WTC11 (cell line): ENCODE results near the gene DTNA. TPM values are rescaled to one million over a fixed set of nuclear protein-coding genes. Genes with fewer than 3 reads are reported as not detected.

Source experiments
- ATAC-seq: fragments of 200-7000 bp; cut with Tn5 transposase; 2 replicates; pipeline ENCODE4 v1.10.0; 2021; ENCODE audit warnings: mild to moderate bottlenecking, moderate library complexity
- CTCF ChIA-PET: fragments of 300-600 bp; sonication (Branson Sonifier 250); formaldehyde crosslinking; loops from one replicate; lab custom pipeline; 2021; ENCODE audit warnings: antibody characterized with exemption; lab: Charles Lee
- POLR2A ChIA-PET: fragments of 350-600 bp; sonication (Branson Sonifier 250); formaldehyde crosslinking; loops from one replicate; lab custom pipeline; 2021; ENCODE audit warnings: antibody characterized with exemption; lab: Charles Lee
- DNase-seq: peaks from one replicate; pipeline ENCODE4 v3.0.0; 2021; ENCODE audit warnings: low spot score
- H3K27ac Mint-ChIP-seq: 2 replicates; pipeline ENCODE4 v1.8.0; 2021; ENCODE audit warnings: mixed read lengths
- H3K27me3 Mint-ChIP-seq: 2 replicates; pipeline ENCODE4 v1.8.0; 2021; ENCODE audit warnings: low read depth, mild to moderate bottlenecking, moderate library complexity, mixed read lengths
- H3K36me3 Mint-ChIP-seq: 2 replicates; pipeline ENCODE4 v1.8.0; 2021; ENCODE audit warnings: mixed read lengths
- H3K4me1 Mint-ChIP-seq: 2 replicates; pipeline ENCODE4 v1.8.0; 2022; ENCODE audit warnings: mixed read lengths
- H3K4me3 Mint-ChIP-seq: 2 replicates; pipeline ENCODE4 v1.8.0; 2021; ENCODE audit warnings: mild to moderate bottlenecking, moderate library complexity, mixed read lengths
- H3K9me3 Mint-ChIP-seq: 2 replicates; pipeline ENCODE4 v1.8.0; 2021; ENCODE audit warnings: mixed read lengths
- CTCF ChIP-seq: fragments of 200-600 bp; IDR thresholded peaks from 2 replicates; pipeline ENCODE4 v1.8.0; 2022; ENCODE audit warnings: antibody characterized with exemption
- E2F4 ChIP-seq: sonication (generic); formaldehyde crosslinking; IDR thresholded peaks from 2 replicates; pipeline ENCODE4 v1.8.1; 2022; ENCODE audit warnings: low read depth, mild to moderate bottlenecking, moderate library complexity, missing genetic modification reagents, borderline replicate concordance
- ELF4 ChIP-seq: sonication (generic); formaldehyde crosslinking; IDR thresholded peaks from 2 replicates; pipeline ENCODE4 v1.8.1; 2022; ENCODE audit warnings: low read depth, mild to moderate bottlenecking, moderate library complexity, missing genetic modification reagents
- ESRRA ChIP-seq: sonication (generic); formaldehyde crosslinking; IDR thresholded peaks from 2 replicates; pipeline ENCODE4 v1.8.1; 2022; ENCODE audit warnings: mild to moderate bottlenecking, missing genetic modification reagents, borderline replicate concordance
- ETV6 ChIP-seq: sonication (generic); formaldehyde crosslinking; IDR thresholded peaks from 2 replicates; pipeline ENCODE4 v1.8.1; 2022; ENCODE audit warnings: mild to moderate bottlenecking, missing genetic modification reagents
- FOXP4 ChIP-seq: sonication (generic); formaldehyde crosslinking; IDR thresholded peaks from 2 replicates; pipeline ENCODE4 v1.8.0; 2022; ENCODE audit warnings: mild to moderate bottlenecking, missing genetic modification reagents
- GRHL2 ChIP-seq: fragments of 250-450 bp; sonication (Bioruptor Pico); IDR thresholded peaks from 2 replicates; pipeline ENCODE4 v1.8.0; 2022; ENCODE audit warnings: mild to moderate bottlenecking, moderate library complexity; ENCODE audit not compliant: insufficient replicate concordance, severe bottlenecking
- GTF2I ChIP-seq: fragments of 250-450 bp; sonication (Bioruptor Pico); conservative IDR thresholded peaks from 2 replicates; pipeline ENCODE4 v1.4.0; 2021; ENCODE audit warnings: mild to moderate bottlenecking
- MAX ChIP-seq: sonication (generic); formaldehyde crosslinking; IDR thresholded peaks from 2 replicates; pipeline ENCODE4 v1.8.0; 2022; ENCODE audit warnings: mild to moderate bottlenecking, missing genetic modification reagents
- MLX ChIP-seq: sonication (generic); formaldehyde crosslinking; IDR thresholded peaks from 2 replicates; pipeline ENCODE4 v1.8.1; 2023; ENCODE audit warnings: mild to moderate bottlenecking, missing genetic modification reagents, moderate library complexity
- NFE2L1 ChIP-seq: sonication (generic); formaldehyde crosslinking; IDR thresholded peaks from 2 replicates; pipeline ENCODE4 v1.8.1; 2023; ENCODE audit warnings: missing genetic modification reagents
- SMAD4 ChIP-seq: sonication (generic); formaldehyde crosslinking; IDR thresholded peaks from 2 replicates; pipeline ENCODE4 v1.8.0; 2022; ENCODE audit warnings: mild to moderate bottlenecking, missing genetic modification reagents
- SP1 ChIP-seq: sonication (generic); formaldehyde crosslinking; conservative IDR thresholded peaks from 2 replicates; pipeline ENCODE4 v1.8.1; 2022; ENCODE audit warnings: missing genetic modification reagents
- USF1 ChIP-seq: sonication (generic); formaldehyde crosslinking; IDR thresholded peaks from 2 replicates; pipeline ENCODE4 v1.8.0; 2022; ENCODE audit warnings: mild to moderate bottlenecking, missing genetic modification reagents
- ZNF396 ChIP-seq: fragments of 250-450 bp; sonication (Bioruptor Pico); IDR thresholded peaks from 2 replicates; pipeline ENCODE4 v1.8.0; 2021; ENCODE audit warnings: mild to moderate bottlenecking, moderate library complexity, borderline replicate concordance
- total RNA-seq: library from RNA; stranded (reverse); gene quantifications from 3 replicates; pipeline ENCODE4 v1.2.3, GENCODE V29; 2021
- TF ChIP-seq, protein P1 (sequence below): sonication (generic); formaldehyde crosslinking; IDR thresholded peaks from 2 replicates; pipeline ENCODE4 v1.8.1; 2023; ENCODE audit warnings: mild to moderate bottlenecking, missing genetic modification reagents
- TF ChIP-seq, protein P2 (sequence below): fragments of 250-450 bp; sonication (Bioruptor Pico); IDR thresholded peaks from 2 replicates; pipeline ENCODE4 v2.1.2; 2022; ENCODE audit warnings: mild to moderate bottlenecking, moderate library complexity
- TF ChIP-seq, protein P3 (sequence below): sonication (generic); formaldehyde crosslinking; IDR thresholded peaks from 2 replicates; pipeline ENCODE4 v1.8.1; 2022; ENCODE audit warnings: low read depth, missing genetic modification reagents, borderline replicate concordance

Gene DTNA
- total RNA-seq, 1 experiment from 2014 or later, result 16.1 TPM

- Mint-ChIP-seq H3K4me3 (no peak overlapping the region), H3K27me3 (no peaks in the 10 kb centered on the region), H3K4me1 (peaks cover 15% of the 10 kb centered on the region), H3K36me3 (peaks cover 22% of the 10 kb centered on the region), H3K27ac (no peak overlapping the region), H3K9me3 (peaks cover 22% of the 10 kb centered on the region)
- ATAC-seq, result no peak
- TF ChIP-seq SP1 (CRISPR knock-in tag), result no peak
- no peak for DNase-seq
- POLR2A ChIA-PET, result no interaction called here
- CTCF ChIA-PET, result no interaction called here
Observed at GRCh38 chr18:34754300-34754699, 44.2 kb downstream of the DTNA start.

- CTCF ChIA-PET, result no interaction called here
- no peak for TF ChIP-seq ZNF396
- no peak for TF ChIP-seq E2F4 (CRISPR knock-in tag)
- TF ChIP-seq USF1 (CRISPR knock-in tag), result no peak
- TF ChIP-seq GTF2I (CRISPR knock-in tag), result no peak
- TF ChIP-seq MLX (CRISPR knock-in tag), result no peak
- TF ChIP-seq, all 79 proteins: peak for 0
- H3K9me3 Mint-ChIP-seq, result peaks cover 22% of the 10 kb centered on the region
- POLR2A ChIA-PET, result no interaction called here
- no peaks in the 10 kb centered on the region for H3K27me3 Mint-ChIP-seq
- no peak for ATAC-seq
- peaks cover 16% of the 10 kb centered on the region for H3K4me1 Mint-ChIP-seq
- peaks cover 22% of the 10 kb centered on the region for H3K36me3 Mint-ChIP-seq
- no peak overlapping the region for H3K4me3 Mint-ChIP-seq
- DNase-seq, result no peak
- peak overlapping the region; percentile 24 for H3K27ac Mint-ChIP-seq
Observed at GRCh38 chr18:34757666-34758065, 47.6 kb downstream of the DTNA start.

DNA sequence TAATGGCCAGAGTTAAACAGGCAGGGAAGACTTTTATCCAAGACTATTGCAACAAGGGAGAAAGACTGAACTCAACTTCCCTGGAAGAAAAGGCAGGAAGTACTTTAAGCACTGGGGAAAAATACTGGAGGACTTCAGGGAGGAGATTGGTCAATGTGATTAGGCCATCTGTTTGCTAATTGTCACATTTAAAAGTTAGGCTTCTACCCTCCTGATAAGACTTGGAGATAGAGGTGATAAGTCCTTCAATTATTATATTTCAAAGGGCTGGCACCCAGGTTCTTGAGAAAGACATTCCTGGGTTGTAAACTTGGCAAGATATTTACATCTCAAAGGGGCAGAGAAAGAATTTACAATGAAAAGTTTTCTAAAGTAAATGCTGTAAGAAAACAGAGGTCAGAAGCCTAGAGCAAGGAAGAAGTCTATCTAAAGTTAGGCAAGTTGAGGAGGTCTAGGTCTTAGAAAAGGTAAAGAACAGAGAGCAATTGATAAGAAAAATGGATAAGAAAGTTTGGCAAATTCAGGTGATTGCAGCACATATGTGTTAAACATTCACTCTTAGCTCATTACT, 48.4 kb downstream of the DTNA start:
- Mint-ChIP-seq H3K27ac (peak overlapping the region; percentile 39), H3K4me3 (no peak overlapping the region; the same call in 1 of the 2 replicates), H3K36me3 (peaks cover 22% of the 10 kb centered on the region), H3K27me3 (no peaks in the 10 kb centered on the region), H3K4me1 (peaks cover 16% of the 10 kb centered on the region), H3K9me3 (peaks cover 22% of the 10 kb centered on the region)
- ATAC-seq, result peak; percentile 69
- ChIA-PET CTCF (no interaction called here), POLR2A (no interaction called here)
- DNase-seq, result no peak
- TF ChIP-seq, protein P1, sequence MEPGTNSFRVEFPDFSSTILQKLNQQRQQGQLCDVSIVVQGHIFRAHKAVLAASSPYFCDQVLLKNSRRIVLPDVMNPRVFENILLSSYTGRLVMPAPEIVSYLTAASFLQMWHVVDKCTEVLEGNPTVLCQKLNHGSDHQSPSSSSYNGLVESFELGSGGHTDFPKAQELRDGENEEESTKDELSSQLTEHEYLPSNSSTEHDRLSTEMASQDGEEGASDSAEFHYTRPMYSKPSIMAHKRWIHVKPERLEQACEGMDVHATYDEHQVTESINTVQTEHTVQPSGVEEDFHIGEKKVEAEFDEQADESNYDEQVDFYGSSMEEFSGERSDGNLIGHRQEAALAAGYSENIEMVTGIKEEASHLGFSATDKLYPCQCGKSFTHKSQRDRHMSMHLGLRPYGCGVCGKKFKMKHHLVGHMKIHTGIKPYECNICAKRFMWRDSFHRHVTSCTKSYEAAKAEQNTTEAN (CRISPR knock-in tag), result no peak
- TF ChIP-seq CTCF (no peak), MAX (no peak), ELF4 (CRISPR knock-in tag) (no peak), ETV6 (CRISPR knock-in tag) (no peak), NFE2L1 (CRISPR knock-in tag) (no peak), SMAD4 (no peak)

GRCh38 chr18:34760444-34760843, 50.3 kb downstream of the DTNA start:
- POLR2A ChIA-PET, result no interaction called here
- Mint-ChIP-seq H3K4me1 (peaks cover 16% of the 10 kb centered on the region), H3K36me3 (peaks cover 22% of the 10 kb centered on the region), H3K9me3 (peaks cover 22% of the 10 kb centered on the region), H3K27me3 (no peaks in the 10 kb centered on the region), H3K4me3 (no peak overlapping the region), H3K27ac (no peak overlapping the region)
- DNase-seq (no peak), ATAC-seq (no peak)
- CTCF ChIA-PET, result interaction anchor here (0.5 kb wide), 1 partner anchor 250 kb away, joined by 3 read pairs; no protein-coding TSS in a partner anchor
- TF ChIP-seq, protein P2, sequence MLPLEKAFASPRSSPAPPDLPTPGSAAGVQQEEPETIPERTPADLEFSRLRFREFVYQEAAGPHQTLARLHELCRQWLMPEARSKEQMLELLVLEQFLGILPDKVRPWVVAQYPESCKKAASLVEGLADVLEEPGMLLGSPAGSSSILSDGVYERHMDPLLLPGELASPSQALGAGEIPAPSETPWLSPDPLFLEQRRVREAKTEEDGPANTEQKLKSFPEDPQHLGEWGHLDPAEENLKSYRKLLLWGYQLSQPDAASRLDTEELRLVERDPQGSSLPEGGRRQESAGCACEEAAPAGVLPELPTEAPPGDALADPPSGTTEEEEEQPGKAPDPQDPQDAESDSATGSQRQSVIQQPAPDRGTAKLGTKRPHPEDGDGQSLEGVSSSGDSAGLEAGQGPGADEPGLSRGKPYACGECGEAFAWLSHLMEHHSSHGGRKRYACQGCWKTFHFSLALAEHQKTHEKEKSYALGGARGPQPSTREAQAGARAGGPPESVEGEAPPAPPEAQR (CRISPR knock-in tag), result no peak
- no peak for TF ChIP-seq FOXP4 (CRISPR knock-in tag)
- no peak for TF ChIP-seq ESRRA (CRISPR knock-in tag)
- no peak for TF ChIP-seq GRHL2 (CRISPR knock-in tag)
- TF ChIP-seq, protein P3, sequence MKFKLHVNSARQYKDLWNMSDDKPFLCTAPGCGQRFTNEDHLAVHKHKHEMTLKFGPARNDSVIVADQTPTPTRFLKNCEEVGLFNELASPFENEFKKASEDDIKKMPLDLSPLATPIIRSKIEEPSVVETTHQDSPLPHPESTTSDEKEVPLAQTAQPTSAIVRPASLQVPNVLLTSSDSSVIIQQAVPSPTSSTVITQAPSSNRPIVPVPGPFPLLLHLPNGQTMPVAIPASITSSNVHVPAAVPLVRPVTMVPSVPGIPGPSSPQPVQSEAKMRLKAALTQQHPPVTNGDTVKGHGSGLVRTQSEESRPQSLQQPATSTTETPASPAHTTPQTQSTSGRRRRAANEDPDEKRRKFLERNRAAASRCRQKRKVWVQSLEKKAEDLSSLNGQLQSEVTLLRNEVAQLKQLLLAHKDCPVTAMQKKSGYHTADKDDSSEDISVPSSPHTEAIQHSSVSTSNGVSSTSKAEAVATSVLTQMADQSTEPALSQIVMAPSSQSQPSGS (CRISPR knock-in tag), result no peak
